ENCODE measurements around the gene SH2D3A. TPM values are rescaled to one million over a fixed set of nuclear protein-coding genes. Genes with fewer than 3 reads are reported as not detected.

The SH2D3A gene
- total RNA-seq, 2 donors from 2014 or later, result 34.2 to 44.3 TPM

GRCh38 chr19:6760606-6761005 lies 6.6 kb downstream of the SH2D3A start:
- no peak overlapping the region for H3K4me3 ChIP-seq
- TF ChIP-seq CTCF (IDR thresholded peaks at IDR 0.05), result no peak
- no peaks in the 10 kb centered on the region for H3K9me3 ChIP-seq
- H3K4me1 ChIP-seq, result no peaks in the 10 kb centered on the region
- DNase-seq, result no peak
- no peaks in the 10 kb centered on the region for H3K36me3 ChIP-seq
- intact Hi-C loops (cut with DNase I), result no loop called here
- H3K27me3 ChIP-seq, result no peaks in the 10 kb centered on the region
- H3K9ac ChIP-seq (ENCODE audit: low read depth in 2 of 2, low read length in 2 of 2), result no peak overlapping the region
- H3K27ac ChIP-seq, result no peak overlapping the region

- H3K4me1 ChIP-seq, result no peaks in the 10 kb centered on the region
- H3K27ac ChIP-seq, result no peak overlapping the region
- H3K36me3 ChIP-seq, result no peaks in the 10 kb centered on the region
- no peaks in the 10 kb centered on the region for H3K27me3 ChIP-seq
- DNase-seq, result no peak
- no peaks in the 10 kb centered on the region for H3K9me3 ChIP-seq
- no peak overlapping the region for H3K9ac ChIP-seq (ENCODE audit: low read depth in 2 of 2, low read length in 2 of 2)
- intact Hi-C loops (cut with DNase I), result loop anchor here (10.0 kb wide), 1 partner anchor 120 kb away; no protein-coding TSS in a partner anchor
- no peak overlapping the region for H3K4me3 ChIP-seq
- no peak for TF ChIP-seq CTCF (IDR thresholded peaks at IDR 0.05)
Measured at GRCh38 chr19:6754653-6755463, 12.4 kb downstream of the SH2D3A start.

- peak overlapping the region; percentile 88 for H3K27ac ChIP-seq
- H3K4me1 ChIP-seq, result no peaks in the 10 kb centered on the region
- H3K4me3 ChIP-seq, result no peak overlapping the region
- no peak overlapping the region for H3K9ac ChIP-seq (ENCODE audit: low read depth in 2 of 2, low read length in 2 of 2)
- H3K9me3 ChIP-seq, result no peaks in the 10 kb centered on the region
- intact Hi-C loops (cut with DNase I), result loop anchor here (10.0 kb wide), 1 partner anchor 119 kb away; no protein-coding TSS in a partner anchor
- H3K36me3 ChIP-seq, result no peaks in the 10 kb centered on the region
- no peak for DNase-seq
- no peaks in the 10 kb centered on the region for H3K27me3 ChIP-seq
- TF ChIP-seq CTCF (IDR thresholded peaks at IDR 0.05), result no peak
Measured at GRCh38 chr19:6754136-6754535, 13.1 kb downstream of the SH2D3A start.

GRCh38 chr19:6753178-6754031 lies 13.8 kb downstream of the SH2D3A start:
- no peaks in the 10 kb centered on the region for H3K4me1 ChIP-seq
- no peaks in the 10 kb centered on the region for H3K36me3 ChIP-seq
- peak; percentile 41 for TF ChIP-seq CTCF (IDR thresholded peaks at IDR 0.05)
- DNase-seq, result peak; percentile 94
- peak overlapping the region; percentile 88 for H3K27ac ChIP-seq
- H3K9me3 ChIP-seq, result no peaks in the 10 kb centered on the region
- H3K9ac ChIP-seq (ENCODE audit: low read depth in 2 of 2, low read length in 2 of 2), result peak overlapping the region; percentile 71 to 84
- H3K27me3 ChIP-seq, result no peaks in the 10 kb centered on the region
- peak overlapping the region; percentile 22 for H3K4me3 ChIP-seq
- intact Hi-C loops (cut with DNase I), result loop anchor here (10.0 kb wide), 1 partner anchor 119 kb away; no protein-coding TSS in a partner anchor
